Measurements from ENCODE around the gene FKBP4. TPM values are rescaled to one million over a fixed set of nuclear protein-coding genes. Genes with fewer than 3 reads are reported as not detected.

FKBP4 gene
- total and polyA plus RNA-seq, 9 of the 15 experiments (the other 6 are each of a cell fraction or from before 2014, with no cell fraction given), result 16.3 to 154 (median 90.1) TPM

GRCh38 chr12:2812290-2813213, 17.8 kb downstream of the FKBP4 start, which contains the start of gene ITFG2 (continued):
- TF ChIP-seq ARID3B (CRISPR knock-in tag; IDR thresholded peaks at IDR 0.05; ENCODE audit: borderline replicate concordance) (no peak), MITF (IDR thresholded peaks at IDR 0.05) (no peak), LEF1 (IDR thresholded peaks at IDR 0.05) (peak; percentile 16; the same call in 1 of the 2 replicates), NELFE (IDR thresholded peaks at IDR 0.05; ENCODE audit: insufficient read depth, insufficient read length) (no peak), MCM7 (IDR thresholded peaks at IDR 0.05) (no peak), TCF15 (CRISPR knock-in tag; IDR thresholded peaks at IDR 0.05) (no peak), ASH1L (IDR thresholded peaks at IDR 0.05; ENCODE audit: borderline replicate concordance, low read depth, partially characterized antibody) (no peak), ZNF282 (CRISPR knock-in tag; IDR thresholded peaks at IDR 0.05) (no peak), RFX5 (IDR thresholded peaks at IDR 0.05; ENCODE audit: low read depth, low read length) (no peak), RFX1 (IDR thresholded peaks at IDR 0.05) (peak; percentile 97), PREB (CRISPR knock-in tag; IDR thresholded peaks at IDR 0.05) (no peak), MAZ (CRISPR knock-in tag; conservative IDR thresholded peaks at IDR 0.05 in 1 of 2, IDR thresholded peaks at IDR 0.05 in 1 of 2) (peak in 1 of 2 experiments; percentile 54; a peak in 2 of 4 replicates)
- TF ChIP-seq, protein P1, sequence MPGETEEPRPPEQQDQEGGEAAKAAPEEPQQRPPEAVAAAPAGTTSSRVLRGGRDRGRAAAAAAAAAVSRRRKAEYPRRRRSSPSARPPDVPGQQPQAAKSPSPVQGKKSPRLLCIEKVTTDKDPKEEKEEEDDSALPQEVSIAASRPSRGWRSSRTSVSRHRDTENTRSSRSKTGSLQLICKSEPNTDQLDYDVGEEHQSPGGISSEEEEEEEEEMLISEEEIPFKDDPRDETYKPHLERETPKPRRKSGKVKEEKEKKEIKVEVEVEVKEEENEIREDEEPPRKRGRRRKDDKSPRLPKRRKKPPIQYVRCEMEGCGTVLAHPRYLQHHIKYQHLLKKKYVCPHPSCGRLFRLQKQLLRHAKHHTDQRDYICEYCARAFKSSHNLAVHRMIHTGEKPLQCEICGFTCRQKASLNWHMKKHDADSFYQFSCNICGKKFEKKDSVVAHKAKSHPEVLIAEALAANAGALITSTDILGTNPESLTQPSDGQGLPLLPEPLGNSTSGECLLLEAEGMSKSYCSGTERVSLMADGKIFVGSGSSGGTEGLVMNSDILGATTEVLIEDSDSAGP (CRISPR knock-in tag; IDR thresholded peaks at IDR 0.05), result no peak
- TF ChIP-seq, protein P2, sequence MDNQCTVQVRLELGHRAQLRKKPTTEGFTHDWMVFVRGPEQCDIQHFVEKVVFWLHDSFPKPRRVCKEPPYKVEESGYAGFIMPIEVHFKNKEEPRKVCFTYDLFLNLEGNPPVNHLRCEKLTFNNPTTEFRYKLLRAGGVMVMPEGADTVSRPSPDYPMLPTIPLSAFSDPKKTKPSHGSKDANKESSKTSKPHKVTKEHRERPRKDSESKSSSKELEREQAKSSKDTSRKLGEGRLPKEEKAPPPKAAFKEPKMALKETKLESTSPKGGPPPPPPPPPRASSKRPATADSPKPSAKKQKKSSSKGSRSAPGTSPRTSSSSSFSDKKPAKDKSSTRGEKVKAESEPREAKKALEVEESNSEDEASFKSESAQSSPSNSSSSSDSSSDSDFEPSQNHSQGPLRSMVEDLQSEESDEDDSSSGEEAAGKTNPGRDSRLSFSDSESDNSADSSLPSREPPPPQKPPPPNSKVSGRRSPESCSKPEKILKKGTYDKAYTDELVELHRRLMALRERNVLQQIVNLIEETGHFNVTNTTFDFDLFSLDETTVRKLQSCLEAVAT (IDR thresholded peaks at IDR 0.05), result peak in 1 of 2 experiments; percentile 83; a peak in 1 of 4 replicates
- TF ChIP-seq, protein P3, sequence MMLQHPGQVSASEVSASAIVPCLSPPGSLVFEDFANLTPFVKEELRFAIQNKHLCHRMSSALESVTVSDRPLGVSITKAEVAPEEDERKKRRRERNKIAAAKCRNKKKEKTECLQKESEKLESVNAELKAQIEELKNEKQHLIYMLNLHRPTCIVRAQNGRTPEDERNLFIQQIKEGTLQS (IDR thresholded peaks at IDR 0.05), result peak; percentile 86
- TF ChIP-seq, protein P3 (CRISPR knock-in tag; conservative IDR thresholded peaks at IDR 0.05), result no peak
